H1 (cell line): ENCODE results near the gene NAP1L5. TPM values are rescaled to one million over a fixed set of nuclear protein-coding genes. Genes with fewer than 3 reads are reported as not detected.

Source experiments
- BCL11A ChIP-seq, 2 experiments: IDR thresholded peaks; one replicate each; pipeline ENCODE4 v1.6.1; 2011; ENCODE audit warnings: low read depth in 2 of 2, low read length in 2 of 2, mild to moderate bottlenecking in 2 of 2
- CBX5 ChIP-seq: fragments of 300-800, 300-1000 bp; sonication (generic); IDR thresholded peaks from 2 replicates; pipeline ENCODE4 v1.7.1; 2016; ENCODE audit warnings: antibody characterized with exemption, low read length, low read depth
- KDM1A ChIP-seq: fragments of 200-600, 300-600 bp; sonication (generic); IDR thresholded peaks from 2 replicates; pipeline ENCODE4 v1.7.1; 2016; ENCODE audit warnings: mild to moderate bottlenecking, low read length, borderline replicate concordance
- KDM4A ChIP-seq: IDR thresholded peaks from one replicate; pipeline ENCODE4 v1.7.1; 2012; ENCODE audit warnings: low read depth, mild to moderate bottlenecking, moderate library complexity, low read length, inconsistent platforms; ENCODE audit not compliant: severe bottlenecking
- KDM5A ChIP-seq: fragments of 200-600 bp; IDR thresholded peaks from 2 replicates; pipeline ENCODE4 v1.7.1; 2012; ENCODE audit warnings: mild to moderate bottlenecking, low read length, inconsistent platforms, mixed read lengths
- POLR2AphosphoS5 ChIP-seq: IDR thresholded peaks from 2 replicates; pipeline ENCODE4 v1.6.1; 2011; ENCODE audit warnings: low read depth, low read length
- POU5F1 ChIP-seq: IDR thresholded peaks from 2 replicates; pipeline ENCODE4 v1.6.1; 2011; ENCODE audit warnings: low read depth, mild to moderate bottlenecking, low read length, moderate library complexity
- RNF2 ChIP-seq: fragments of 200-900, 300-1000 bp; sonication (generic); IDR thresholded peaks from 2 replicates; pipeline ENCODE4 v1.7.1; 2016; ENCODE audit warnings: borderline replicate concordance, low read depth, mild to moderate bottlenecking, antibody characterized with exemption, low read length; ENCODE audit not compliant: poor library complexity, severe bottlenecking; ENCODE audit errors: missing control alignments
- TCF12 ChIP-seq: IDR thresholded peaks from 2 replicates; pipeline ENCODE4 v1.6.1; 2011; ENCODE audit warnings: low read depth, mild to moderate bottlenecking, low read length
- polyA plus RNA-seq, 7 experiments: library from polyadenylated mRNA; depleted of rRNA in 3 of 7; stranded (reverse) in 5 of 7; unstranded in 2 of 7; fragments of >200 nt in 5 of 7; fragments of 200-250 nt in 2 of 7; gene quantifications; 1 replicate in 5 of 7; 2 replicates in 1 of 7; 4 replicates in 1 of 7; pipeline versions ENCODE4 v1.2.1 to v1.2.3, GENCODE V29; 2011 to 2013; ENCODE audit warnings: missing spikeins in 2 of 7, mixed read lengths in 2 of 7
- total RNA-seq: library from RNA; stranded (reverse); fragmentation: NEBNext Ultra II Directional; extraction: Animal tissue kit (Norgen Biotek cat#: 25700); gene quantifications from 2 replicates; pipeline ENCODE4 v1.2.1, GENCODE V29; 2021
- TF ChIP-seq, protein P1 (sequence below): fragments of 300-600 bp; sonication (generic); IDR thresholded peaks from 2 replicates; pipeline ENCODE4 v1.7.1; 2012; ENCODE audit warnings: low read length, moderate library complexity, mild to moderate bottlenecking, inconsistent platforms; ENCODE audit not compliant: insufficient replicate concordance
- TF ChIP-seq, protein P2 (sequence below): IDR thresholded peaks from 2 replicates; pipeline ENCODE4 v1.6.1; 2011; ENCODE audit warnings: low read length, improper control_type of control experiment

The NAP1L5 gene
- total and polyA plus RNA-seq, 2 of the 8 experiments (the other 6 are each of a cell fraction or from before 2014, with no cell fraction given) = 1.3 to 2.7 TPM

DNA sequence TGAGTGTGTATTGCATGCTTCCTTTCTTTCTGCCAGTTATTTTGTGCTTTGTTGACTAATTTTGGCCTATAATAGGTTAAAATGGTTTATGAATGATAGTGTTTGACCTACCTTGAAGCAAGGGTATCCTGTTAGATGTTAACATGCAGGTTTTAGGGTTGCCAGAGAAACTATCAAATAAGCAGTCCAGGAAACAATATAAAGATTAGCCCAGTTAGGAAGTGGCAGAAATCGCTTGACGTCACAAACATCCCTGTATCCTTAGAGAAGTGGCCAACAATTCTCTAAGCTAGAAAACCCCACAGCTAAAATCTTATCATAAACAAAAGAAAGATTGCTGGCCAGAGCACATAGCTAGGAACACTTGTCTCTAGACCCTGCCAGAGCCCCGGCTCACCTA is 3.8 kb downstream of the NAP1L5 start (continued):
- TF ChIP-seq, protein P1, sequence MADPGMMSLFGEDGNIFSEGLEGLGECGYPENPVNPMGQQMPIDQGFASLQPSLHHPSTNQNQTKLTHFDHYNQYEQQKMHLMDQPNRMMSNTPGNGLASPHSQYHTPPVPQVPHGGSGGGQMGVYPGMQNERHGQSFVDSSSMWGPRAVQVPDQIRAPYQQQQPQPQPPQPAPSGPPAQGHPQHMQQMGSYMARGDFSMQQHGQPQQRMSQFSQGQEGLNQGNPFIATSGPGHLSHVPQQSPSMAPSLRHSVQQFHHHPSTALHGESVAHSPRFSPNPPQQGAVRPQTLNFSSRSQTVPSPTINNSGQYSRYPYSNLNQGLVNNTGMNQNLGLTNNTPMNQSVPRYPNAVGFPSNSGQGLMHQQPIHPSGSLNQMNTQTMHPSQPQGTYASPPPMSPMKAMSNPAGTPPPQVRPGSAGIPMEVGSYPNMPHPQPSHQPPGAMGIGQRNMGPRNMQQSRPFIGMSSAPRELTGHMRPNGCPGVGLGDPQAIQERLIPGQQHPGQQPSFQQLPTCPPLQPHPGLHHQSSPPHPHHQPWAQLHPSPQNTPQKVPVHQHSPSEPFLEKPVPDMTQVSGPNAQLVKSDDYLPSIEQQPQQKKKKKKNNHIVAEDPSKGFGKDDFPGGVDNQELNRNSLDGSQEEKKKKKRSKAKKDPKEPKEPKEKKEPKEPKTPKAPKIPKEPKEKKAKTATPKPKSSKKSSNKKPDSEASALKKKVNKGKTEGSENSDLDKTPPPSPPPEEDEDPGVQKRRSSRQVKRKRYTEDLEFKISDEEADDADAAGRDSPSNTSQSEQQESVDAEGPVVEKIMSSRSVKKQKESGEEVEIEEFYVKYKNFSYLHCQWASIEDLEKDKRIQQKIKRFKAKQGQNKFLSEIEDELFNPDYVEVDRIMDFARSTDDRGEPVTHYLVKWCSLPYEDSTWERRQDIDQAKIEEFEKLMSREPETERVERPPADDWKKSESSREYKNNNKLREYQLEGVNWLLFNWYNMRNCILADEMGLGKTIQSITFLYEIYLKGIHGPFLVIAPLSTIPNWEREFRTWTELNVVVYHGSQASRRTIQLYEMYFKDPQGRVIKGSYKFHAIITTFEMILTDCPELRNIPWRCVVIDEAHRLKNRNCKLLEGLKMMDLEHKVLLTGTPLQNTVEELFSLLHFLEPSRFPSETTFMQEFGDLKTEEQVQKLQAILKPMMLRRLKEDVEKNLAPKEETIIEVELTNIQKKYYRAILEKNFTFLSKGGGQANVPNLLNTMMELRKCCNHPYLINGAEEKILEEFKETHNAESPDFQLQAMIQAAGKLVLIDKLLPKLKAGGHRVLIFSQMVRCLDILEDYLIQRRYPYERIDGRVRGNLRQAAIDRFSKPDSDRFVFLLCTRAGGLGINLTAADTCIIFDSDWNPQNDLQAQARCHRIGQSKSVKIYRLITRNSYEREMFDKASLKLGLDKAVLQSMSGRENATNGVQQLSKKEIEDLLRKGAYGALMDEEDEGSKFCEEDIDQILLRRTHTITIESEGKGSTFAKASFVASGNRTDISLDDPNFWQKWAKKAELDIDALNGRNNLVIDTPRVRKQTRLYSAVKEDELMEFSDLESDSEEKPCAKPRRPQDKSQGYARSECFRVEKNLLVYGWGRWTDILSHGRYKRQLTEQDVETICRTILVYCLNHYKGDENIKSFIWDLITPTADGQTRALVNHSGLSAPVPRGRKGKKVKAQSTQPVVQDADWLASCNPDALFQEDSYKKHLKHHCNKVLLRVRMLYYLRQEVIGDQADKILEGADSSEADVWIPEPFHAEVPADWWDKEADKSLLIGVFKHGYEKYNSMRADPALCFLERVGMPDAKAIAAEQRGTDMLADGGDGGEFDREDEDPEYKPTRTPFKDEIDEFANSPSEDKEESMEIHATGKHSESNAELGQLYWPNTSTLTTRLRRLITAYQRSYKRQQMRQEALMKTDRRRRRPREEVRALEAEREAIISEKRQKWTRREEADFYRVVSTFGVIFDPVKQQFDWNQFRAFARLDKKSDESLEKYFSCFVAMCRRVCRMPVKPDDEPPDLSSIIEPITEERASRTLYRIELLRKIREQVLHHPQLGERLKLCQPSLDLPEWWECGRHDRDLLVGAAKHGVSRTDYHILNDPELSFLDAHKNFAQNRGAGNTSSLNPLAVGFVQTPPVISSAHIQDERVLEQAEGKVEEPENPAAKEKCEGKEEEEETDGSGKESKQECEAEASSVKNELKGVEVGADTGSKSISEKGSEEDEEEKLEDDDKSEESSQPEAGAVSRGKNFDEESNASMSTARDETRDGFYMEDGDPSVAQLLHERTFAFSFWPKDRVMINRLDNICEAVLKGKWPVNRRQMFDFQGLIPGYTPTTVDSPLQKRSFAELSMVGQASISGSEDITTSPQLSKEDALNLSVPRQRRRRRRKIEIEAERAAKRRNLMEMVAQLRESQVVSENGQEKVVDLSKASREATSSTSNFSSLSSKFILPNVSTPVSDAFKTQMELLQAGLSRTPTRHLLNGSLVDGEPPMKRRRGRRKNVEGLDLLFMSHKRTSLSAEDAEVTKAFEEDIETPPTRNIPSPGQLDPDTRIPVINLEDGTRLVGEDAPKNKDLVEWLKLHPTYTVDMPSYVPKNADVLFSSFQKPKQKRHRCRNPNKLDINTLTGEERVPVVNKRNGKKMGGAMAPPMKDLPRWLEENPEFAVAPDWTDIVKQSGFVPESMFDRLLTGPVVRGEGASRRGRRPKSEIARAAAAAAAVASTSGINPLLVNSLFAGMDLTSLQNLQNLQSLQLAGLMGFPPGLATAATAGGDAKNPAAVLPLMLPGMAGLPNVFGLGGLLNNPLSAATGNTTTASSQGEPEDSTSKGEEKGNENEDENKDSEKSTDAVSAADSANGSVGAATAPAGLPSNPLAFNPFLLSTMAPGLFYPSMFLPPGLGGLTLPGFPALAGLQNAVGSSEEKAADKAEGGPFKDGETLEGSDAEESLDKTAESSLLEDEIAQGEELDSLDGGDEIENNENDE = no peak
- TF ChIP-seq, protein P2, sequence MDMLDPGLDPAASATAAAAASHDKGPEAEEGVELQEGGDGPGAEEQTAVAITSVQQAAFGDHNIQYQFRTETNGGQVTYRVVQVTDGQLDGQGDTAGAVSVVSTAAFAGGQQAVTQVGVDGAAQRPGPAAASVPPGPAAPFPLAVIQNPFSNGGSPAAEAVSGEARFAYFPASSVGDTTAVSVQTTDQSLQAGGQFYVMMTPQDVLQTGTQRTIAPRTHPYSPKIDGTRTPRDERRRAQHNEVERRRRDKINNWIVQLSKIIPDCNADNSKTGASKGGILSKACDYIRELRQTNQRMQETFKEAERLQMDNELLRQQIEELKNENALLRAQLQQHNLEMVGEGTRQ = no peak
- TF ChIP-seq BCL11A (IDR thresholded peaks at IDR 0.05; ENCODE audit: low read depth in 2 of 2, low read length in 2 of 2) (no peak), POLR2AphosphoS5 (no peak), RNF2 (no peak), POU5F1 (no peak), KDM5A (no peak), KDM4A (no peak), CBX5 (no peak), TCF12 (no peak), KDM1A (no peak)
